HFFc6 (cell line): ENCODE measurements around the gene RNF225. TPM values are rescaled to one million over a fixed set of nuclear protein-coding genes. Genes with fewer than 3 reads are reported as not detected.

ENCODE experiments used
- DNase-seq: peaks from one replicate; pipeline ENCODE4 v3.0.0-alpha.2; 2018
- H3K27ac Mint-ChIP-seq: 2 replicates; pipeline ENCODE4 v1.8.0; 2020; ENCODE audit warnings: mild to moderate bottlenecking, mixed read lengths
- H3K27me3 Mint-ChIP-seq: 2 replicates; pipeline ENCODE4 v1.8.0; 2021; ENCODE audit warnings: mild to moderate bottlenecking, moderate library complexity, mixed read lengths; ENCODE audit not compliant: insufficient read depth
- H3K36me3 Mint-ChIP-seq: 2 replicates; pipeline ENCODE4 v1.8.0; 2021; ENCODE audit warnings: low read depth, mixed read lengths
- H3K4me1 Mint-ChIP-seq: 2 replicates; pipeline ENCODE4 v1.8.0; 2020; ENCODE audit warnings: low read depth, mixed read lengths
- H3K4me3 Mint-ChIP-seq: 2 replicates; pipeline ENCODE4 v1.8.0; 2020; ENCODE audit warnings: mild to moderate bottlenecking, moderate library complexity, mixed read lengths
- H3K9me3 Mint-ChIP-seq: 2 replicates; pipeline ENCODE4 v1.8.0; 2020; ENCODE audit warnings: mild to moderate bottlenecking, mixed read lengths
- total RNA-seq, 6 experiments: library from RNA; stranded (reverse); fragmentation: NEBNext Ultra II Directional; extraction: Animal tissue kit (Norgen Biotek cat#: 25700); gene quantifications; 2 replicates in 1 of 6; 3 replicates in 5 of 6; pipeline ENCODE4 v1.2.3, GENCODE V29; 2021
- TF ChIP-seq, protein P1 (sequence below): fragments of 200-600 bp; sonication (generic); IDR thresholded peaks from 2 replicates; pipeline ENCODE4 v1.5.0; 2021; ENCODE audit warnings: antibody characterized with exemption, mild to moderate bottlenecking

The RNF225 gene
- total RNA-seq, 6 experiments from 2014 or later = 0.26 to 0.39 TPM; not detected in 4

DNA sequence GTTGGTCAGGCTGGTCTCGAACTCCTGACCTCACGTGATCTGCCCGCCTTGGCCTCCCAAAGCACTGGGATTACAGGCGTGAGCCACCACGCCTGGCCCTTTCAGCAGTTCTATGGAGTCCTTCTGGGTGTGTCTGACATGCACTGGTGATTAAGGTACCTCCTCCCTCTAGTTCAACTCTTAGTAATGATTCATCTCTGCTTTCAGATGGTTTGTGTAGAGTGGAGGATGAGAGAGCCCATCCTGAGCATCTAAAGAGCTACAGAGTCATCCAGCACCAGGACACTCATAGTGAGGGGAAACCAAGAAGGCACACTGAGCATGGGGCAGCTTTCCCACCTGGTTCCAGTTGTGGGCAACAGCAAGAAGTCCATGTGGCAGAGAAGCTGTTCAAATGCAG, 21.1 kb downstream of the RNF225 start:
- Mint-ChIP-seq H3K4me3 (no peak overlapping the region), H3K27me3 (no peaks in the 10 kb centered on the region), H3K27ac (no peak overlapping the region), H3K4me1 (no peaks in the 10 kb centered on the region), H3K36me3 (peaks cover 69% of the 10 kb centered on the region), H3K9me3 (peaks cover 17% of the 10 kb centered on the region)
- TF ChIP-seq, protein P1, sequence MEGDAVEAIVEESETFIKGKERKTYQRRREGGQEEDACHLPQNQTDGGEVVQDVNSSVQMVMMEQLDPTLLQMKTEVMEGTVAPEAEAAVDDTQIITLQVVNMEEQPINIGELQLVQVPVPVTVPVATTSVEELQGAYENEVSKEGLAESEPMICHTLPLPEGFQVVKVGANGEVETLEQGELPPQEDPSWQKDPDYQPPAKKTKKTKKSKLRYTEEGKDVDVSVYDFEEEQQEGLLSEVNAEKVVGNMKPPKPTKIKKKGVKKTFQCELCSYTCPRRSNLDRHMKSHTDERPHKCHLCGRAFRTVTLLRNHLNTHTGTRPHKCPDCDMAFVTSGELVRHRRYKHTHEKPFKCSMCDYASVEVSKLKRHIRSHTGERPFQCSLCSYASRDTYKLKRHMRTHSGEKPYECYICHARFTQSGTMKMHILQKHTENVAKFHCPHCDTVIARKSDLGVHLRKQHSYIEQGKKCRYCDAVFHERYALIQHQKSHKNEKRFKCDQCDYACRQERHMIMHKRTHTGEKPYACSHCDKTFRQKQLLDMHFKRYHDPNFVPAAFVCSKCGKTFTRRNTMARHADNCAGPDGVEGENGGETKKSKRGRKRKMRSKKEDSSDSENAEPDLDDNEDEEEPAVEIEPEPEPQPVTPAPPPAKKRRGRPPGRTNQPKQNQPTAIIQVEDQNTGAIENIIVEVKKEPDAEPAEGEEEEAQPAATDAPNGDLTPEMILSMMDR = no peak
- DNase-seq = no peak

DNA sequence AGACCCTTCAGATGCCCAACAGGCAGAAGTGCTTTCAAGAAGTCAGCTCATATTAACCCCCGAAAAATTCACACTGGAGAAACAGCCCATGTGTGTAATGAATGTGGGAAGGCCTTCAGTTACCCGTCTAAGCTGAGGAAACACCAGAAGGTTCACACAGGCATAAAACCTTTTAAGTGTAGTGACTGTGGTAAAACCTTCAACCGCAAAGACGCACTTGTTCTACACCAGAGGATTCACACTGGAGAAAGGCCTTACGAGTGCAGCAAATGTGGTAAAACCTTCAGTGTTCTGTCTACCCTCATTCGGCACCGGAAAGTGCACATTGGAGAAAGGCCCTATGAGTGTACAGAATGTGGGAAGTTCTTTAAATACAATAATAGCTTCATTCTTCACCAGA, 21.6 kb downstream of the RNF225 start:
- H3K4me3 Mint-ChIP-seq = no peak overlapping the region
- TF ChIP-seq, protein P1 = no peak
- DNase-seq = no peak
- H3K27me3 Mint-ChIP-seq = no peaks in the 10 kb centered on the region
- H3K9me3 Mint-ChIP-seq = peaks cover 17% of the 10 kb centered on the region
- H3K36me3 Mint-ChIP-seq = peaks cover 72% of the 10 kb centered on the region
- H3K27ac Mint-ChIP-seq = no peak overlapping the region
- H3K4me1 Mint-ChIP-seq = no peaks in the 10 kb centered on the region

DNA sequence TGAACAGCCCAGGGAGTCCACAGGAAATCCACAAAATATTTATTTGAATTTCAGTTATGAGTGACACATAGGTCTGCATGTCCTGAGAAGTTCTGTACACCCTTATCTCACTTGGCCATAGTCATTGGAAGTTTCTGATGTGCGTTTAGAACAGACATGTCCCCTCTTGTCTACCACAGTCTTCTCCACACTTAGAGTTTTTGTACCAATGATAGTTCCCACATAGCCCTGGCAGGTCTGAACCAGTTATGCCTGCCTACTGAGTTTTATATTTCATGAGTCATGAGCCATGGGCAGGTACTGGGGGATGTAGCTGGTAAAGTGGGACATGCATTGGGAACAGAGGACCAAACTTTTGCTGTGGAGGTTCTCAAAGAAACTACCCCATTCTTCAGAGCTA, 33.2 kb downstream of the RNF225 start:
- DNase-seq = no peak
- Mint-ChIP-seq H3K27ac (no peak overlapping the region), H3K9me3 (peaks cover 76% of the 10 kb centered on the region), H3K36me3 (peaks cover 82% of the 10 kb centered on the region), H3K27me3 (peaks cover 2% of the 10 kb centered on the region; the same call in 1 of the 2 replicates), H3K4me3 (no peak overlapping the region), H3K4me1 (no peaks in the 10 kb centered on the region; the same call in 1 of the 2 replicates)
- TF ChIP-seq, protein P1 = no peak

DNA sequence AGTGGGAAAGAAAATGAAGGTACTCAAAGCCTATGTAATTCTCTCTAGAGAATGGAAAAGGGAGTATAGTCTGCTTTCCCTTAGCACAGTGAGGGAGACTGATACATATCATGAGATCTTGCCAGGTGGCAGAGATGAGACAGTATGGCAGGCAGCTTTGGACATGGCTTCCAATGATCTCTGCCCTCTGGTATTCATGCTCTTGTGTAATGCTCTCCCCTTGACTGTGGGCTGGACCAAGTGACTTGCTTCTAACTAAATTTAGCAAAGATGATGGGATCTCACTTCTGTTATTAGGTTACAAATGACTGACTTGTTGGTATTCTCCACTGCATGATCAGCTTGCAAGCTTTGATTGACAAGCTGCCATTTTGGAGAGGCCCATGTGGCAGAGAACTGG, 34.3 kb downstream of the RNF225 start:
- TF ChIP-seq, protein P1 = no peak
- peaks cover 2% of the 10 kb centered on the region; the same call in 1 of the 2 replicates for H3K27me3 Mint-ChIP-seq
- peaks cover 87% of the 10 kb centered on the region for H3K36me3 Mint-ChIP-seq
- H3K4me3 Mint-ChIP-seq = no peak overlapping the region
- no peak for DNase-seq
- H3K27ac Mint-ChIP-seq = no peak overlapping the region
- no peaks in the 10 kb centered on the region; the same call in 1 of the 2 replicates for H3K4me1 Mint-ChIP-seq
- peaks cover 78% of the 10 kb centered on the region for H3K9me3 Mint-ChIP-seq

DNA sequence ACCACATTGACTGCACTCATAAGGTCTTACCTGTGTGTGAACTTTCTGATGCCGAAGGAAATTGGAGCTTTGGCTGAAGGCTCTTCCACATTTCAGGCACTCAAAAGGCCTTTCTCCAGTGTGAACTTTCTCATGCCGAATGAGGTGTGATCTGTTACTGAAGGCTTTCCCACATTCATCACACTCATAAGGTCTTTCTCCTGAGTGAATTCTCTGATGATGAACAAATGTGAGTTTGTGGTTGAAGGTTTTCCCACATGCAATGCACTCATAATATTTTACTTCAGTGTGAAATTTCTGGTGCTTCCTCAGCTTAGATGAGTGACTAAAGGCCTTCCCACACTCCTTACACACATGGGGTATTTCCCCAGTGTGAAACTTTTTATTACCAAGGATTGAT, 38.8 kb downstream of the RNF225 start:
- no peak overlapping the region for H3K4me3 Mint-ChIP-seq
- H3K27me3 Mint-ChIP-seq = peaks cover 5% of the 10 kb centered on the region
- H3K9me3 Mint-ChIP-seq = peaks cover 98% of the 10 kb centered on the region
- TF ChIP-seq, protein P1 = no peak
- peaks cover 95% of the 10 kb centered on the region for H3K36me3 Mint-ChIP-seq
- no peak for DNase-seq
- H3K4me1 Mint-ChIP-seq = peaks cover 9% of the 10 kb centered on the region
- H3K27ac Mint-ChIP-seq = no peak overlapping the region
